Activated CD4-positive, alpha-beta T cell treated with anti-CD3 and anti-CD28 coated beads for 4 hours (primary cell): ENCODE data around the gene OCIAD1.
"Not testable (repeated sequence)": the region's sequence is repeated elsewhere in the genome, so short reads cannot be mapped to it uniquely, and the experiment has no call there.

Source experiments
- DNase-seq, 2 donors: peaks; one replicate each; pipeline ENCODE4 v3.0.0-alpha.2; 2020

The OCIAD1 gene, protein sequence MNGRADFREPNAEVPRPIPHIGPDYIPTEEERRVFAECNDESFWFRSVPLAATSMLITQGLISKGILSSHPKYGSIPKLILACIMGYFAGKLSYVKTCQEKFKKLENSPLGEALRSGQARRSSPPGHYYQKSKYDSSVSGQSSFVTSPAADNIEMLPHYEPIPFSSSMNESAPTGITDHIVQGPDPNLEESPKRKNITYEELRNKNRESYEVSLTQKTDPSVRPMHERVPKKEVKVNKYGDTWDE

DNA sequence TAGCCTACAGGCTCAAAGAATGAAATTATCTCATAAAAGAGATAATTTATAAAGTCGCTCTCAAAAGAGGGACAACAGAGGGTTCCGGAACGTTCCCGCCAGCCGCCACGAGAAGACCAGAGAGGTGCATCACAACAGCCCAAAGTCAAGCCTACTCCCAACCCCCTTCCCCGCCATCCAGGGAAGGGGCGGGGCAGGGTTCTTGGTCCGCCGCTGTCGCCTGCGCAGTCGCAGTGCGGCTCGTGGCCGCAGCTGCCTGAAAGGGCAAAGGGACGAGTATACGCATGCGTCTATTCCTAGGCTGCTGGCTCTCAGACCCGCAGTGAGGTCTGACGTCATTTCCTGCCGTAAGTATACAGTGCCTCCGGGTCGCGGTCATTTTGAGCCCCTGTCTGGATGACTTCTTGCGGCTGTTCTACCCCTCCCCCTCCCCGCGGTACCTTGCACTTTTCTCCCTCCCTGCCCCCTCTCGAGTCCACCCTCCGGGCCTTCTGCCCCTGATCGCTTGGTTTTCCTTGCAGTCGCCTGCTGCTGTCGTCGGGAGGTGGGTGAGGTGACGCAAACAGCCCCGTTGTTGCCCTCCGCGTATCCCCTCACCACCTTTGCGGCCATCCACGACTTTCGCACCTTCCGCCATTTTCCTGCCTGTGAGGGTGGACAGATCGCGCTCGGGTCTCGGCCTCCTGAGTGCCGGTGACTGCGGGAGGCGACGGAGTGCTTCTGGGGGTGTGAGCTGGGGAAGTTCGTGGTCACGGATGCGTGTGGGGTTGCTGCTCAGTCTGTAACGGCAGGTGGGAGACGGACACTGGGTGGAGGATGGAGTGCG, at the start of gene OCIAD1:
Gene OCIAD1 (plus strand): TSS at position 383 of the 826 bp plus-strand sequence. CDS start 1,537 bp downstream, outside the sequence.
- DNase-seq = peak; percentile 92 to 95

DNA sequence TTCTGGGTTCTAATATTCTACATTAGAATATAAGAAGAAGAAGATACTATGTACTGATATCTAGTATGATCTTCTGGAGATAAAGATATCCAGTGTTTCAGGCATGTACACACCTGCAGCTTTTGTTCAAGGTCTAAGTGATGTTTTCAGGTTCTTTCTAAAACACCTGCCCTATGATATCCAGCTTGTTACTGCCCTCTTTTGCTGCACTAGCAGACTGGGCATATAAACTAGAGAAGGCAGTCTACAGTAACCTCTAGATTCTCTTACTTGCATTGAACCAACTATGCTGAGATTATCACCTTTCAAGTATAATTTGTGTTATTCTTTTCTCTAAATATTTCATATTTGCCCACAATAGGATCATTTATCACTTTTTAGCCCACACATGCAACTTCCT, 48.9 kb upstream of the OCIAD1 start:
- no peak for DNase-seq

DNA sequence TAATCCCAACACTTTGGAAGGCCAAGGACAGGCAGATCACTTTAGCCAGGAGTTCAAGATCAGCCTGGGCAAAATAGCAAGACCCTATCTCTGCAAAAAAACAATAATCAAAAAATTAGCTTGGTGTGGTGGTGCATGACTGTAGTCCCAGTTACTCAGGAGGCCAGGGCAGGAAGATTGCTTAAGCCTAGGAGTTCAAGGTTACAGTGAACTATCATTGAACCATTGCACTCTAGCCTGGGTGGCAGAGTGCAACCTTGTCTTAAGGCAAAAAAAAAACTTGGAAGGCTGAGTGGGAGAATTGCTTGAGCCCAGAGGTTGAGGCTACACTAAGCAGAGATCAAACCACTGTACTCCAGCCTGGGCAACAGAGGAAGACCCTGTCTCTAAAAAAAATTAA, 45.6 kb upstream of the OCIAD1 start:
- DNase-seq = no peak

DNA sequence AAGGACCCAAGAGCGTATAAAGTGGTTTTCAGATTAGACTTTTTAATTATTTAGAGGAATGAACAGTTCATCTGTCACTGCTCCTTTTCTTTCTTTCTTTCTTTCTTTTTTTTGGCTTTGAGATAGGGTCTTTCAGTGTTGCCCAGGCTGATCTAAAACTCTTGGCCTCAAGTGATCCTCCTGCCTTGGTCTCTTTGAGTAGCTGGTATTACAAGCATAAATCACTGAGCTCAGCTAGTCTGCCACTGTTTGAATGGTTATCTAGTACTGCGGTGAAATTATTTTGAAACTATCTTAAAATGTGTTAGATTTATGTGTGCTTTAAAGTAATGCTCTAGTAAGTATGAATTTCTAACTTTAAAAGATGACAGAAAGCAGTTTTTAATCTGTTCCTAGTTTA, 44.3 kb upstream of the OCIAD1 start:
- no peak for DNase-seq

DNA sequence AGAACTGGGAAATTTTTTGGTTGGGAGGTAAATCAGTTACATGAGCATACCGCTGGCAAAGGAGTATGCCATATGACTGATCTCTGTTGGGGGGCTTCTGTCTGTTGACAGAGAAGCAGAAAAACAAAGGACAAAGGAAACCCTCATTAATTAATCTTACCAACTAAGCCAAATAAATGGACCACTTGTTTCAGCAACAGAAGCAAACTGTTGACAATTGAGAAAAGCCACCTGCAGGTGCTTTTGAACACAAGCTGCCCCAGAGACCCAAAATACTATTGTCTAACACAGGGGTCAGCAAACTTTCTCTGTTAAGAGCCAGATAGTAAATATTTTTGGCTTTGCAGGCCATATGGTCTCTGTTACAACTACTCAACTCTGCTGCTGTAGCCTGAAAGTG, 43.8 kb upstream of the OCIAD1 start:
- no peak for DNase-seq

DNA sequence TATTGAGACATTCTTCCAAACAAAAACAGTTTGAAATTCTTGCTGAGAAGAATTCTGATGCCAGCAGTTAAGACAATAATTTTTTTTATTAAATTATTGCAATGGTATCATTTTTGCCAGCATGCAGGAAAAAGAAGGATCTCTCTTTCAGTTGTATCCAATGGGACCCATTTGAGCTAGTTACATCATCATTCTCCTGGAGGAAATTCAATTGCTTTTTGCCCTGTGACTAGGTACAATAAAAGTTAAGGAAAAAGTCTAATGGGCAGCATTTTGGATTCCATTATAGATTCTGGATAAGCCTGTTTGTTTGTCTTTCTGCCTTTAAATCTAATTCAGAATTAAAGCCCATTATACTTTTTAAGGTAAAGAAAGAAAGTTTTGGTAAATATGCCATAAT, 40.3 kb upstream of the OCIAD1 start:
- DNase-seq = no peak

DNA sequence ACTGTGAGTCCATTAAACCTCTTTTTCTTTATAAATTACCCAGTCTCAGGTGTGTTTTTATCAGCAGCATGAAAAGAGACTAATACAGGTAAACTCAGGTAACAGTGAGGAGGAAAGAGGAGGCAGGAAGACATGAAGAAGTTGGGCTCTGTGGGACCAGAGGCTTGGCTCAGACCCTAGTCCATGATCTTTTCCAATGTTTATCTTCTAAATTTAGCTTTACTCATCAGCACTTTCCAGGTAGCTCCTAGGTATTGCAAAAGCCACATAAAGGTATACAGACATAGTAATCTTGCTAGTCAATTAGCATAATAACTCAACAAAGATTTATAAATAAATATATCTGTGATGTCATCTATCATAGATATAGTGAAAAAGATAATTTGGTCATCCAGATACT, 39.6 kb upstream of the OCIAD1 start:
- no peak for DNase-seq

DNA sequence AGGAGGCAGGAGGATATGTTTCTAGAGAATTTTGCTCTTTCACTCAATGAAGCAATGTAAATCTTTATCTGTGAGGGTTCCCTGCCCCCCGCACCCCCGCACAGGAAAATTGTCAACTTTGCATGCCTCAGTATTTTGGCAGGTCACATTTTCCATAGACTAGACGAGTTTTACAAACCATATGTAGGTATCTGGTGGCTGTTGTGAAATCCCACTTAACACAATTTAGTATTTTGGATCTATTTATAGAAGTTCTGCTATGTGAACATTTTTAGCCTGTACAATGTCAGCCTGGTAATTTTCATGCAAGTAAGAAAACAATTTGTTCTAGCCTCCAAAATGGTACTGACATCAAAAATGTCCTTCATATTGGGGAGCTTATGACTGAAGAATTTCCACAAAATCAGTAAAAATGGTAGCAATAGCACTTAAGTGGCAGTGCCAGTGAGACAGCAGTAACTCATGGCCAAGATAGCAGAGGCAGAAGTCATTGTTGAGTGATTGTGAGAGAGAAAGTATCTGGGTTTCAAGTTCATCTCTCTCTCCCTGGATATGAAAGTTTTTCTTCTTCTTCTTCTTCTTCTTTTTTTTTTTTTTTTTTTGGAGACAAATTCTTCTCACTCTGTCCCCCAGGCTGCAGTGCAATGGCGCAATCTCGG, 38.4 kb upstream of the OCIAD1 start:
- peak in 1 of 2 donors; percentile 8 for DNase-seq

DNA sequence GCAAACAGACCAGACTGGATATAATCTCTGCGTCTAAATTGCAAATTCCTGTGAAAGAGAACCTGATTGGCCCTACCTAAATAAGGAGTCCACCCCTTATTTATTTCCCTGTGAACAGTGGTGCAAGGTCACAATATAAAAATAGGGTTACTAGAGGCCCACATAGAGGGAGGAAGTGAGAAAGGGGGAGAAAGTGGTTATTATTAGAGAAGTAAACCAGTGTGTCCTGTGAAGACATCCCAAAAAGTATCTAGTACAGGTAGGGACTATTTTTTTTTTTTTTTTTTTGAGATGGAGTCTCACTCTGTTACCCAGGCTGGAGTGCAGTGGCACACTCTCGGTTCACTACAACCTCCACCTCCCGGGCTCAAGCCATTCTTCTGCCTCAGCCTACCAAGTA, 35.8 kb upstream of the OCIAD1 start:
- DNase-seq = no peak

DNA sequence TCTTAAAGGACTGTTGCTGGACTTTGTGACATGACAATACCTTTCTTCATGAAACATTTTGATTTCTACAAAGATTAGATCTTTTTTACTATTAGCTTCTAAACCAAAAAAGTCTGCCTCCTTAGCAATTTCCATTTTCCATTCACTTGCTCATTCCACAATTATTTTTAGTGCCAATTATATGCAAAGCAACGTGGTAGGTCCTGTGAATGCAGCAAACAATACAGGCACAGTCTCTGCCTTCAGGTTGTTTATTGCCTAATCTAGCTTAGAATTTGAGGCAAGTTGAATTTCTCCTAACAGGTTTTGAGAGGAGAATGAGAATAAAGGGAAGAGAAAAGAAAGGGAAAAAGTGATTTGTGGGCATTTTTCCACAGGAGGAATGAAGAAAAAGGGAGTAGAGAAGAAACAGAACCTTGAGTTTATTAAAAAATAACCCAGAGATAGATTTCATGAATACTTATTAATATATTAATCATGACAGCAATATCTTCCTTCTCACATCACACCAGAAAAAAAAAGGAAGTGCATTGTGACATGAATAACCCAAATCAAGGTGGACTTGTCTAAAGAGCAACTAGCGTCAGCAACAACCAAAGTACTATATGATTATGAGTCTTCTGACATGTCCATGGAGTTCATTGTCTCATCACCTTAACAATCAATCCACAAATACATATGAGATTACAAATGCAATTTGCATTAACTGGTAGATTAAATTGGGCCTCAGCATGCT, 34.5 kb upstream of the OCIAD1 start:
- no peak for DNase-seq

DNA sequence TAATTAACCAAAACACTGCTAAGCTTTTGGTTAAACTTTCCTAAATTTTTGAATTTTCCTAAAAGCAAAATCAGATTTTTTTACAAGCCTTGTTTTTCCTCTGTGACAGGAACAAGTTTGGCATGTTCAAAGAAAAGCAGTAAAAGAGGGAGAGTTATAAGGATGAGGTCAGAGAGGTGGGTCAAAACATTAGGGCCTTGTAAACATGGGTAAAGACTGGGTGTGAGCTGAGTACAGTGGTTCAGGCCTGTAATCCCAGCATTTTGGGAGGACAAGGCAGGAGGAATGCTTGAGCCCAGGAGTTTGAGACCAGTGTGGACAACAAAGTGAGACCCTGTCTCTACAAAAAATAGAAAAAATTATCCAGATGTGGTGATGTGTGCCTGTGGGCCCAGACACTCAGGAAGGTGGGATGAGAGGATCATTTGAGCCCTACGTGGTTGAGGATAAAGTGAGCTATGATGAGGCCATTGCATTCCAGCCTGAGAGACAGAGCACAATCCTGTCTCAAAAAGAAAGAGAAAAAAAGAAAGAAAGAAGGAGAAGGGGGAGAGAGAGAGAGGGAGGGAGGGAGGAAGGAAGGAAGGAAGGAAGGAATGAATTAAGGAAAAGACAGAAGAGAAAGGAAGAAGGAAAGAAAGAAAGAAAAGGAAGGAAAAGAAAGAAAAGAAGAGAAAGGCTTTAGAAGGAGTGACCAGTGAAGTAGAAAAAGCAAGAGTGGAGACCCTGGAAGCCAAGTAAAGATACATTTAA, 33.8 kb upstream of the OCIAD1 start:
- no peak for DNase-seq

DNA sequence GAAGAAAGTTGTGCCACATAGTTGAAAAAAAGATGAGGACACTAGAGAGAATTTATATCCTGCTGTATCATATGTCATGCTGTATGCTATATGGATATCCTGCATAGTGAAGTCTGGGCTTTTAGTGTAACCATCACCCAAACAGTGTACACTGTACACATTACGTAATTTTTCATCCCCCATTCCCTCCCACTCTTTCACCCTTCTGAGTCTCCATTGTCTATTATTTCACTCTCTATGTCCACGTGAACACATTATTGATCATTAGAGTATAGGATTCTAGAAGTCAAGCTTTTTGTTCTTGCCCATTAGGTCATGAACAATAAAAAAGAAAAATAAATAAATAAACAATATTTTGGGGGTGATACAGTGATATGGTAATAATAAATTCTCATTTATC, 32.8 kb upstream of the OCIAD1 start:
- DNase-seq = no peak

DNA sequence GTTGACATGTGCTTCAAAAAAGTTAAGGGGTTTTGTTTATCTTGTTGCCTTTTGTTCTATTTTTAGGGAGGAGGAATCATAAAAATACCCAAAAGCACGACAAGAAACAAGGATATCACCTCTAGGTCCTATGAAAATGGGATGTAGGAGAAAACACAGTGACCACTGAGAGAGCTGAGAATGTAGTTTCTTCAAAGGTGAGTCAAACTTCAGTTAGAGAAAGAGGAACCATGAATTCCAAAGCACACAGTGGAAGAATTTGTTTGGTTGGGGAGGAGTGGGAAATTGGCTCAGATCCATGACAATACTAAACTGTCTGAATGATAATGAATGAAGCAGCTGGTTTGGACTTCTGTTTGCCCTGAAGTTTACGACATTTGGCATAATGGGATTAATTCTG, 31.7 kb upstream of the OCIAD1 start:
- no peak for DNase-seq

DNA sequence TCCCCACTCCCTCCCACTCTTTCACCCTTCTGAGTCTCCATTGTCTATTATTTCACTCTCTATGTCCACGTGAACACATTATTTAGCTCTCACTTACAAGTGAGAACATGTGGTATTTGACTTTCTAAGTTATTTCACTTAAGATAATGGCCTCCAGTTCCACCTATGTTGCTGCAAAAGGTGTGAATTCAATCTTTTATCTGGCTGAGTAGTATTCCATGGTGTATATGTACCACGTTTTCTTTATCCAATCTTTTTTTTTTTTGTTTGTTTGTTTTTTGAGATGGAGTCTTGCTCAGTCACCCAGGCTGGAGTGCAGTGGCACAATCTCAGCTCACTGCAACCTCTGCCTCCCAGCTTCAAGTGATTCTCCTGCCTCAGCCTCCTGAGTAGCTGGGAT, 30.7 kb upstream of the OCIAD1 start:
- DNase-seq = not testable (repeated sequence)

DNA sequence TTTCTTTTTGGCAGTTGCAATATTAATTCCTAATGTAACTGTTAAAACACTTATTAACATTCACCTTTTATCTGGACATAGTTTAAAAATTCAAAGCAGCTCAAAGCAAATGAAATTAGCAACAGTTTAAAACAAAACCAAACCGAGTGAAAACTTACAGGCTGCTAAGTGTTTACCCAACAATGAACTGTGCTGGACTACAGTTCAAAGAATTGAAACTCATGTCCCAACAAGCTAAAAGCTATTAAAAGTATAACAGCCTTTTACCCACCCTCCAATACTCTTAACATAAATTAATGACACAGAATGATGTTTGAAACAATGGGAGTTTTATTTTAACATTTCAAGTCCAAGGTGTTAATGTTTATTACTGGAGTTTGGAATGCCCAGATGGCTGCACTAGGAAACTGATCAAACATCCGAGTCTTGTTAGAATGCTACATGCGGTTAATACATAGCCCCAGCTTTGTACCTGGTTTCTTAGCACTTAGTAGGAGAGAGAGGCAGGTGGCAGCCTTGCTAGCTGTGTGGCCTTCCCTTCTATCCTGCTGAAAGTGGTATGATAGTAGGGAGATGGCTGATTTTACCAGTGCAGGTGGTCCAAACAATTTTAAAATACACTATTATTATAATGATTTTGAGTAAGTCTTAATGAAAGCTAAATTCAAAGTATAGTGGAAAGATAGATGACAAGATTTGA, 29.7 kb upstream of the OCIAD1 start:
- no peak for DNase-seq

DNA sequence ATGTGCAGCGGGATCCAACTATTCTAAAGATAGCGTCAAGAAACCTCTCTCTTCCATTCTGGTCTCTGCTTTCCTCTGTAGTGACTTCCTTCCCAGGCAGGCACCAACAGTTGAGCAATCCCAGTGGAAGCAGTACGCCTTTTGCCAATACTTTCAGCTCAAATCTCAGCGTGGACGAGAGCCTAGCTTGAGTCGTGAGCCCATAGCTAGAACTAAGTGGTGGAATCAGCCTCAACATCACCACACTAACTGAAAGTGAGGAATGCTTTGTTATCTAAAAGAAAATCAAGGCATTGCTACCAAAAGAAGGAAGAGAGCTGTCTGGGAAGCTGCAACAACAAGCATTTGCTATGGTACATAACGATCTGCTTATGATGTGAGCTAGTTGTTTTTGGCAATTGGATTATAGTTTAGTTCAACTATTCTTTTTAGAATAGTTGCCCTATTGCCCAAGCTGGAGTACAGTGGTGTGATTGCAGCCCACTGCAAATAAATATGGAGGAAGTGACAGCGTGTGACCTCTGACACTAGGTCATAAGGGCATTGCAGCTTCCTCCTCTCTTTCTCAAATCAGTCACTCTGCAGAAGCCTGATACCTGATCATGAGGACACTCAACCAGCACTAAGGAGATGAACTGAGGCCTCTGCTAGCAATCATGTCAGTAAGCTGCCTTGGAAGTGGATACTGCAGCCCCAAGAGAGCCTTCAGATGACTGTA, 26.1 kb upstream of the OCIAD1 start:
- DNase-seq = no peak

DNA sequence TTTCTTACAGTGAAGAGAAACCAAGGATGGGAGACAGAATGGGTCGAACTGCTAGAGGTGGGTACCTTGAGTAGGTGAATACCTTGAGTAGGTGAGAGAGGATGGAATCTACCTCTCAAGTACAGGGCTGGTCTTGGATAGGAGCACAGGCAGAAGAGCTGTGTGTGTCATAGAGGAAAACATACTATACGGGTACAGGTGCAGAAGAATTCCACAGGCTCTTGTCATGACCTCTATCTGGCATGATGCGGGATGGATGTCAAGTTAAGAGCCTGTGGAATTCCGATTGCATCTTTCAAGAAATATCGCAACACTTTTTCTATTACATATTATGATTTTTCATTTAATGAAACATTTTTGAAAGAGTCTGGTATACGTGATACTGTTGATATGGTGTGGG, 18.0 kb upstream of the OCIAD1 start:
- DNase-seq = no peak

DNA sequence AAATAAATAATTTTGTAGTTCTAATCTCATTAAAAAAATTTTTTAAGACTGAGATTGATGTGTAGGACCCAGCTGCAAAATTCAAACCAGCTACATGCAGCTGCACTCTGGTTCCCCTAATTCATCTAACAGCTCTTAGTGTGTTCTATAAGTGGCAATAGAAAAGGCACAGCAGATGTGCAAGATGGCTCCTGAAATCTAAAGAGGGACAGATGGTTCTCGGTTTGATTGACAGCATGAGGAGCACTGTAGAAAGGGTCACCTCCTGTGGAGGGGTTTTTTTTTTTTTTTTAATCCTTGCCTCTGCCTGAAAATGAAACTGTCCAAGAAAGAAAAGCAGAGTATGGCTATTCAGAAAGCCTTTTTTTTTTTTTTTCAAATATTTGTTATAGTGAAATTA, 16.9 kb upstream of the OCIAD1 start:
- DNase-seq = no peak

DNA sequence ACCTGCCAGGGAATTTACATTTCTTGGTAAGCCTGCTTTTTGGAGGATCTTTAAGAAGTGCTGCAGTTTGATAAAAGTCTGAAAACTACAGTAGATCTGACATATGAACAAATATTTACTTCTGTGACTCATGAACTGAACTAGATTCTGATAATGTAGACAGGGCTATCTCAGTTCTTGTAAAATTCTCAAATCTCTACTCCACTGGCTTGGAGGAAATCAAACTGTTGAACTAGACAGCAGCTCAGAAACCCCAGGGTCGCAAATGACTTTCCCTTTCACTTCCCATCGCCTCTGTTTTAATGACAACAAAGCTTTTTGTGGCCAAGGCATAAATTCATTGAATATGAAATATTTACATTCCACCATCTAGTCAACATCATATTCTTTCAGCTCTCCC, 15.4 kb upstream of the OCIAD1 start:
- DNase-seq = no peak

DNA sequence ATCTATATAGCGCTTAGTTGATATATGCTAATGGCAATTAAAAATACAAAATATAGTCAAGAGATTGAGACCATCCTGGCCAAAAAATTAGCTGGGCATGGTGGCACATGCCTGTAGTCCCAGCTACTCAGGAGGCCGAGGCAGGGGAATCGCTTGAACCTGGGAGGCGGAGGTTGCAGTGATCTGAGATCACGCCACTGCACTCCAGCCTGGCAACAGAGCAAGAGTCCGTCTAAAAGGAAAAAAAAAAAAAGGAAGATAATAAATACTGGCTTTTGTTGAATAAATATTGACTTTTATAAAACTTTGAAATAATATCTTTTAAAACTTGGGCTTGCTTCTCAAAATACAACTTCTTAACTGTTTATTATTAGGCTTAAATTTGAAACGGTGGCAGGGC, 14.6 kb upstream of the OCIAD1 start:
- DNase-seq = not testable (repeated sequence)

DNA sequence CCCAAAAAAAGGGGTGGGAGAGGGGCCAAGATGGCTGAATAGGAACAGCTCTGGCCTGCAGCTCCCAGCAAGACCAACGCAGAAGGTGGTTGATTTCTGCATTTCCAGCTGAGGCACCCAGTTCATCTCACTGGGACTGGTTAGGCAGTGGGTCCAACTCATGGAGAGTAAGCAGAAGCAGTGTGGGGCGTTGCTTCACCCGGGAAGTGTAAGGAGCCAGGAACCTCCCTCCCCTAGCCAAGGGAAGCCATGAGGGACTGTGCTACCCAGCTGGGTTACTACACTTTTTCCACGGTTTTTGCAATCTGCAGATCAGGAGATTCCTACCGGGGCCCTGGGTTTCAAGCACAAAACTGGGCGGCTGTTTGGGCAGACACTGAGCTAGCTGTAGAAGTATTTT, 13.9 kb upstream of the OCIAD1 start:
- DNase-seq = no peak
